Common myeloid progenitor, CD34-positive (primary cell): ENCODE results near the gene E4F1.
"Not testable (repeated sequence)": the region's sequence is repeated elsewhere in the genome, so short reads cannot be mapped to it uniquely, and the experiment has no call there.

Experiments used
- CTCF ChIA-PET: fragments of 350-600 bp; sonication (Branson Sonifier 250); formaldehyde crosslinking; loops from one replicate; lab custom pipeline; 2021; ENCODE audit warnings: antibody characterized with exemption; lab: Charles Lee
- POLR2A ChIA-PET: fragments of 350-600 bp; sonication (Branson Sonifier 250); formaldehyde crosslinking; loops from one replicate; lab custom pipeline; 2021; ENCODE audit warnings: antibody characterized with exemption; lab: Charles Lee
- DNase-seq, 3 donors: peaks; one replicate each; pipeline versions ENCODE4 v3.0.0 to v3.0.0-alpha.2; 2013
- H3K27ac ChIP-seq, 2 experiments: 1 replicate in 1 of 2; 2 replicates in 1 of 2; pipeline ENCODE4 v1.7.0; 2013; ENCODE audit warnings: inconsistent platforms in 2 of 2, low read length in 2 of 2, mild to moderate bottlenecking in 2 of 2, low read depth in 1 of 2, moderate library complexity in 1 of 2; ENCODE audit not compliant: severe bottlenecking in 2 of 2, insufficient read depth in 1 of 2, poor library complexity in 1 of 2
- H3K27me3 ChIP-seq, 5 experiments: replicated peaks in 2 of 5; 1 replicate in 3 of 5; 2 replicates in 2 of 5; pipeline versions ENCODE4 v1.6.1 to v1.7.0; 2013; ENCODE audit warnings: low read length in 4 of 5, mild to moderate bottlenecking in 2 of 5, moderate library complexity in 2 of 5, inconsistent platforms in 1 of 5; ENCODE audit not compliant: insufficient read depth in 5 of 5, control insufficient read depth in 4 of 5
- H3K36me3 ChIP-seq, 4 experiments: 1 replicate in 2 of 4; 2 replicates in 2 of 4; pipeline versions ENCODE4 v1.6.1 to v1.7.0; 2013; ENCODE audit warnings: low read length in 3 of 4, control low read depth in 1 of 4, mild to moderate bottlenecking in 1 of 4; ENCODE audit not compliant: control insufficient read depth in 4 of 4, insufficient read depth in 4 of 4
- H3K4me1 ChIP-seq, 4 experiments: 1 replicate in 3 of 4; 2 replicates in 1 of 4; pipeline versions ENCODE4 v1.6.1 to v1.7.1; 2013; ENCODE audit warnings: low read length in 3 of 4, mild to moderate bottlenecking in 3 of 4, control low read depth in 1 of 4, inconsistent platforms in 1 of 4, moderate library complexity in 1 of 4; ENCODE audit not compliant: control insufficient read depth in 4 of 4, insufficient read depth in 4 of 4; ENCODE audit errors: control extremely low read depth in 1 of 4
- H3K4me3 ChIP-seq, 7 experiments: 1 replicate in 4 of 7; 2 replicates in 3 of 7; pipeline versions ENCODE4 v1.5.1 to v1.7.0; 2013; ENCODE audit warnings: mild to moderate bottlenecking in 7 of 7, low read length in 6 of 7, moderate library complexity in 6 of 7, inconsistent platforms in 2 of 7, low read depth in 2 of 7, control low read depth in 1 of 7; ENCODE audit not compliant: insufficient read depth in 4 of 7, control insufficient read depth in 1 of 7; ENCODE audit errors: extremely low read depth in 1 of 7
- H3K9me3 ChIP-seq, 5 experiments: 1 replicate in 4 of 5; 2 replicates in 1 of 5; pipeline versions ENCODE4 v1.6.1 to v1.7.1; 2013; ENCODE audit warnings: low read length in 4 of 5, mild to moderate bottlenecking in 2 of 5, inconsistent platforms in 1 of 5, low read depth in 1 of 5, moderate library complexity in 1 of 5; ENCODE audit not compliant: control insufficient read depth in 4 of 5, insufficient read depth in 2 of 5; ENCODE audit errors: control extremely low read depth in 1 of 5
- WGBS: methylation state at CpG from one replicate; pipeline ENCODE4 v1.1.5; 2013; ENCODE audit not compliant: insufficient coverage; 5-methylcytosine and 5-hydroxymethylcytosine counted together

Gene E4F1

GRCh38 chr16:2251296-2252111 is 28.1 kb downstream of the E4F1 start, which contains the start of gene ECI1:
ECI1 (minus strand) TSS chr16:2251587; CDS start chr16:2251566, 21 bp downstream.
- ChIA-PET POLR2A (interaction anchor here (0.9 to 2.0 kb wide), 4 partner anchors 16 to 104 kb away, joined by 3 to 4 read pairs (median 3); partner anchors contain the start of genes DNASE1L2, RAB26 and TRAF7), CTCF (interaction anchor here (0.9 to 2.2 kb wide), 17 partner anchors 8 to 250 kb away, joined by 3 to 12 read pairs (median 4); partner anchors contain the start of gene DNASE1L2)
- peak; percentile 84 to 91 (median 85) for DNase-seq

GRCh38 chr16:2252806-2253148 is 29.4 kb downstream of the E4F1 start:
- Histone ChIP-seq H3K27ac (peak overlapping the region in 1 of 2 experiments; percentile 15), H3K4me3 (no peak overlapping the region), H3K27me3 (no peaks in the 10 kb centered on the region), H3K36me3 (peaks cover 7 to 53% (median 38%) of the 10 kb centered on the region in 4 experiments), H3K4me1 (peaks cover 3 to 19% (median 14%) of the 10 kb centered on the region in 4 experiments), H3K9me3 (no peaks in the 10 kb centered on the region)
- POLR2A ChIA-PET = interaction anchor here (2.0 kb wide), 1 partner anchor 105 kb away, joined by 4 read pairs; the partner anchor contains the start of gene RAB26
- WGBS = 100% methylated on average over 3 of the region's 7 CpGs
- CTCF ChIA-PET = interaction anchor here (0.6 to 2.2 kb wide), 6 partner anchors 9 to 249 kb away, joined by 3 to 12 read pairs (median 4); partner anchors contain the start of gene DNASE1L2
- no peak for DNase-seq

More at GRCh38 chr16:2251296-2252111, 28.1 kb downstream of the E4F1 start, which contains the start of gene ECI1:
- peak within 1 kb of the TSS; percentile 46 to 81 for H3K27ac ChIP-seq
- H3K4me3 ChIP-seq = peak within 1 kb of the TSS; percentile 63 to 87 (median 75)
- H3K36me3 ChIP-seq = peaks cover 7 to 43% (median 28%) of the 10 kb centered on the region in 4 experiments
- WGBS = 3% methylated on average over 84 of the region's 88 CpGs
- H3K9me3 ChIP-seq = no peaks in the 10 kb centered on the region
- peaks cover 3 to 19% (median 14%) of the 10 kb centered on the region in 4 experiments for H3K4me1 ChIP-seq
- H3K27me3 ChIP-seq = no peaks in the 10 kb centered on the region

- ChIA-PET POLR2A (interaction anchor here (0.6 kb wide), 1 partner anchor 82 kb away, joined by 3 read pairs; no protein-coding TSS in a partner anchor), CTCF (interaction anchor here (0.6 kb wide), 1 partner anchor 22 kb away, joined by 3 read pairs; no protein-coding TSS in a partner anchor)
- peaks cover 3 to 19% (median 14%) of the 10 kb centered on the region in 4 experiments for H3K4me1 ChIP-seq
- H3K4me3 ChIP-seq = no peak overlapping the region
- 93% methylated on average over 10 of the region's 11 CpGs for WGBS
- H3K36me3 ChIP-seq = peaks cover 9 to 58% (median 42%) of the 10 kb centered on the region in 4 experiments
- H3K27me3 ChIP-seq = no peaks in the 10 kb centered on the region
- H3K9me3 ChIP-seq = no peaks in the 10 kb centered on the region
- DNase-seq = no peak
- no peak overlapping the region for H3K27ac ChIP-seq
Measured at GRCh38 chr16:2253293-2253692, 29.9 kb downstream of the E4F1 start.

GRCh38 chr16:2256531-2257140 is 33.2 kb downstream of the E4F1 start:
- ChIA-PET CTCF (interaction anchor here (1.0 to 1.4 kb wide), 2 partner anchors 9 to 234 kb away, joined by 3 to 4 read pairs; no protein-coding TSS in a partner anchor), POLR2A (no interaction called here)
- DNase-seq = no peak
- WGBS = 94% methylated on average over 6 of the region's 12 CpGs
- H3K4me1 ChIP-seq = peaks cover 0 to 8% (median 7%) of the 10 kb centered on the region in 4 experiments
- no peak overlapping the region for H3K4me3 ChIP-seq
- H3K27me3 ChIP-seq = no peaks in the 10 kb centered on the region
- peaks cover 13 to 76% (median 60%) of the 10 kb centered on the region in 4 experiments for H3K36me3 ChIP-seq
- no peaks in the 10 kb centered on the region for H3K9me3 ChIP-seq
- H3K27ac ChIP-seq = no peak overlapping the region

GRCh38 chr16:2257726-2258125 is 34.3 kb downstream of the E4F1 start:
- DNase-seq = no peak
- Histone ChIP-seq H3K4me3 (no peak overlapping the region), H3K4me1 (no peaks in the 10 kb centered on the region), H3K36me3 (peaks cover 17 to 86% (median 67%) of the 10 kb centered on the region in 4 experiments), H3K27ac (peak overlapping the region in 1 of 2 experiments; percentile 12), H3K27me3 (no peaks in the 10 kb centered on the region), H3K9me3 (no peaks in the 10 kb centered on the region)
- ChIA-PET CTCF (interaction anchor here (0.6 to 1.4 kb wide), 2 partner anchors 13 to 235 kb away, joined by 3 read pairs; no protein-coding TSS in a partner anchor), POLR2A (no interaction called here)
- WGBS = 100% methylated on average over 4 of the region's 6 CpGs

- DNase-seq, H3K27me3 ChIP-seq, H3K9me3 ChIP-seq, POLR2A ChIA-PET, H3K4me1 ChIP-seq, CTCF ChIA-PET, H3K27ac ChIP-seq, H3K4me3 ChIP-seq: not testable (repeated sequence)
- H3K36me3 ChIP-seq = peaks cover 16 to 87% (median 68%) of the 10 kb centered on the region in 4 experiments
- WGBS = 100% methylated on average over 7 of the region's 7 CpGs
Measured at GRCh38 chr16:2258530-2258929, 35.1 kb downstream of the E4F1 start.
